ENCODE results near the gene CAMK2G.

DNA sequence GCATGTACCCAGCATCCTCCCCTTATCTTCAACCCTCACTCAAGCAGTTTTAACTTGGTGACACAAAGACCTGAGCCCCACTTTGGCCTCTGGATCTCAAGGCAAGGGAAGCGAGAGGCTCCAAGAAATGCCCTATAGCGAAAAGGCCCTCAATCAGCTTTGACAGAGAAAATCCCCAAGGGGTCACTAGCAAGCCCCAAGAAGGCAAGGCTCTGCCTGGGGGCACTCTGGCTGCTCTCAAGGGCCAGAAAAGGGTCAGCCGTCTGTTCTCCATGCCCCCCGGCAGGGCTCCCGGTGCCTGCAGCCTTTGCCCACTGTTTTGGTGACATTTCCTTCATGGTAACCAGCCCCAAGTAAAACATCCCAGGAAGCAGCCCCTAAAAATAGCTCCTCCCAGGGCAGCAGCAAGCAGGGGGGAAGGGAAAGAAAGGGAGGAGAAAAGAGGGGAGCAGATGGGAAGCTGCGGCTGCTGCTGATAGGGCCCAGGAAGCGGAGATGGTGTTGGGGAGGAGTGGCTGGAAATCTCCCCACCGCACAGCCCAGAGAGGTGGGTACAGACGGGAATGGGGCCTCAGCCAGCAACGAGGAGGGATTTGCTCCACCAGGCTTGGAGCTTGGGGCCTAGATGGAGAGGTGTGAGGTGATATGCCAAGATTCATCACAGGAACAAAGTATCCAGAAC is 7.1 kb downstream of the CAMK2G start:
- TF ChIP-seq CREB1 (IDR thresholded peaks at IDR 0.05; ENCODE audit: low read depth) (no peak), MAX (IDR thresholded peaks at IDR 0.05) (no peak), EGR1 (IDR thresholded peaks at IDR 0.05) (no peak), RAD21 (IDR thresholded peaks at IDR 0.05; ENCODE audit: low read depth) (no peak), FOXM1 (IDR thresholded peaks at IDR 0.05; ENCODE audit: borderline replicate concordance, low read depth) (no peak)
